Fibroblast of skin of left biceps (primary cell): ENCODE data around the gene WFDC1.

Experiments used
- DNase-seq, 2 experiments: peaks; one replicate each; pipeline ENCODE4 v3.0.0-alpha.2; 2013; ENCODE audit warnings: low read depth in 2 of 2

Gene WFDC1, protein sequence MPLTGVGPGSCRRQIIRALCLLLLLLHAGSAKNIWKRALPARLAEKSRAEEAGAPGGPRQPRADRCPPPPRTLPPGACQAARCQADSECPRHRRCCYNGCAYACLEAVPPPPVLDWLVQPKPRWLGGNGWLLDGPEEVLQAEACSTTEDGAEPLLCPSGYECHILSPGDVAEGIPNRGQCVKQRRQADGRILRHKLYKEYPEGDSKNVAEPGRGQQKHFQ

DNA sequence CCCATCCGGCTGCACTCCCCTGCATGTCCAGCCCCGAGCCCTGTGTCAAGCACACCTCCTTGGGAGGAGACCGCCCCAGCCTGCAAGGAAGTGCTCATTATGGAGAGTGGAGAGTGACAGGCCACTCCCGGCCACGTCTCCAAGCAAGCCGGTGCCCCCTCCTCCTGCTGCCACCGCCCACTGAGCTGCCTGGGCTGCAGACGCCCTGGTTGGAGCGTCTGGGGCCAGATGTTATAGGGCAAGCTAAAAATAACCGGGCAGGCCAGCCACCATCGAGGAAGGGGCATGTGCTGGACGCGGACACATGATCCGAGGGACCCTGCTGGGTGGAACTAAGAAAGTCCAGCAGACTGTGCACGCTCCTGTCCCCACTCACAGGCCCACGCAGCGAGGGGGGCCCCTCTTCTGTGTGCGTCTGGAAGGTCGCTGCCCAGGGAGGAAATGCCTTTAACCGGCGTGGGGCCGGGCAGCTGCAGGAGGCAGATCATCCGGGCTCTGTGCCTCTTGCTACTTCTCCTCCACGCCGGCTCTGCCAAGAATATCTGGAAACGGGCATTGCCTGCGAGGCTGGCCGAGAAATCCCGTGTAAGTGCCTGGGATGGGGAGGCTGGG, at the start of gene WFDC1:
WFDC1 (plus strand) TSS at position 348 of the 612 bp plus-strand sequence; CDS start at position 442, 94 bp downstream.
- no peak for DNase-seq

DNA sequence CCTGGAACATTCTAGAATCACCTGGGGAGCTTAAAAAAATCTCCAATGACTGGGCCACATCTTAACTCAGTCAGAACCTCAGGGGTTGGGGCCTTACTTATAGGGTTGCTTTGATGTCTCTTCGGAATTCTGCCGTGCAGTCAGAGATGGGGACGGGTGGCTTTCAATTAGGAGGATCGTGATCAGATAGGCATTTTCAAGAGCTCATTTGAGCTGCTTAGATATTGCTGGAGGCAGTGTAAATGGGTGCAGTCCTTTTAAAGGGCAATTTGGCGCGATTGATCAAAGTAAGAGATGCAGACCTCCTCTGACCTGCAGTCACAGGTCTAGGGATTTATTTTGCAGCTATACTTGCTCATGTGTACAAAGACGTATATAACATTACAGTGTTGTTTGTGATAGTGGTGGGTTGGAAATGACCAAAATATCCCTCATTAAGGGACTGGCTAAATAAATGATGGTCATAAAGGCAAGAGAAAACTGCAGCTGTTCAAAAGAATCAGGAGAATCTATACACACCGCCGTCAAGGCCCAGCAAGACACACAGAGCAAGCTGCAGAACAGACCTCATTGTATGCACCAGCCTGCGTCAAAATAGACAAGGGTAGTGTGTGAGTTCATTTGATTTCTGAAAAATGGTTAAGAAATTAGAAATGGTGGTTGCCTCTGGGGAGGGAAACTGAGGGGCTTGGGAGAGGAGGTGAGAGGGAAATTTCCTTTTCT, 48.6 kb upstream of the WFDC1 start:
- no peak for DNase-seq

DNA sequence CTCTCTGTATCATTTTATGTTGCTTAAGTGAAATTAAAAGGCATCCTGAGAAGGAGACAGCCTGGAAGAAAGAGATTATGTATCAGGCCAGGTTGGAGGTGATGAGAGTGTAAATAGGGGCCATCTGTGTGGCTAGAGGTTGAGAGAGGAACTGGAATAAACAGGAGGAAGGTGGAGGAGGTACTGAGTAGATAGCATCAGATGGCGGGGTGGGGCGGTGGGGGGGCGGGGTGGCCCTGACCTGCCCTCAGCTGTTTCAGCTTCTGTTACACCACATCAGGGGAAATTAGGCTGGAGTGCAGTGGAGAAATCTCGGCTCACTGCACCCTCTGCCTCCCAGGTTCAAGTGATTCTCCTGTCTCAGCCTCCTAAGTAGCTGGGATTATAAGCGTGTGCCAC, 48.0 kb upstream of the WFDC1 start:
- DNase-seq, result no peak

GRCh38 chr16:84247331-84247730, 47.3 kb upstream of the WFDC1 start:
- no peak for DNase-seq

GRCh38 chr16:84247844-84248243, 46.8 kb upstream of the WFDC1 start:
- DNase-seq, result no peak

GRCh38 chr16:84252184-84252583, 42.5 kb upstream of the WFDC1 start:
- DNase-seq, result no peak

DNA sequence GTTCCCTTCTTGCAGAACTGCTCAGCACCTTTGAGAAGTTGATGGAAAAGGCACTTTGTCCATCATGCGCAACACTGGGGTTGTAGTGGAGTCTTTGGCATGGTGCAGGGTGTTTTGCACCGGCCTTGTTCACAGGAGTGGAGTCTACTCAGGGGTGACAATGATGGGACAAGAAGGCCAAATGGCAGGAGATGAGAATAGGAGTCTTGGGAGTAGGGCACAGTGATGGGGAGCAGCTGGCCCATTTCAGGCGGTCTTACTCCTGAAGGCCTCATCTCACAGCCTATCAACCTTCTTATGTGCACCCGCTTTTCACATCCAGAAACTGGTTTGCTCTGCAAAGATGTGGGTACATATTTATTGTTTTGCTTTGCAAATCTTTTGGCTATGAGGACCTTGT, 41.5 kb upstream of the WFDC1 start:
- DNase-seq, result no peak

GRCh38 chr16:84254062-84254461, 40.6 kb upstream of the WFDC1 start:
- no peak for DNase-seq

DNA sequence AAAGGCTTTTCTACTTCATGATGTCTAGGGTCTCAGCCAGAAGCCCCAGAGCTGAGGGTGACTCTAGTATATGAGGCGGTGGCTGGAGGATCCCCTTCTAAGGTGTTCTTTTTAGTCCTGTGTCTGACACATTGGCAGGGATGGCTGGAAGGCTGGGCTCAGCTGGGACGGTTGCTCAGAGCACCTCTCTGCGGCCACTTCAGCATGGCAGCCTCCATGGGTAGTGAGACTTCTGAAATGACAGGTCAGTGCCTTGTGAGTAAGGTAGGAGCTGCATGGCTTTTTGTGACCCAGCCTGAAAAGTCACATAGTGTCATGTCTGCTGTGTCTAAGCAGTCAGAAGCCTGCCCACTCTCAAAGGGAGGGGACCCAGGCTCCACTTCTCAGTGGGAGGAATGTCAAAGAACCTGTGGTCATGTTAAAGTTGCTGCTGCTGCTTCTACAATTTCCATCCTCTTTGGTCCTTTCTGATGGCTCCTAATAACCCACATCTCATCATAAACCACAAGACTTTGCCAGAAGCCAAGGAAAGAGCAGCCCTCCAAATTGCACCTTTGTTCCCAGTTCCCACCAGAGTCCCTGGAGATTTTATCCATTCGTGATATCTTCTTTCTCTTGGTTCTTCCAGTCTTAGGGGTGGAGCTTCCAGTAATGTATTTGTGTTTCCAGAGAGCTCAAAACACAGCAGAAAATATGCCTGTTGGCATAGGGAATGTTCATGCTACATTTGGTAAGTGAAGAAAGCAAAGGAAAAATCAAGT, 39.4 kb upstream of the WFDC1 start:
- no peak for DNase-seq

GRCh38 chr16:84258266-84258665, 36.4 kb upstream of the WFDC1 start:
- DNase-seq, result no peak

- no peak for DNase-seq
Measured at GRCh38 chr16:84259691-84260090, 35.0 kb upstream of the WFDC1 start.

DNA sequence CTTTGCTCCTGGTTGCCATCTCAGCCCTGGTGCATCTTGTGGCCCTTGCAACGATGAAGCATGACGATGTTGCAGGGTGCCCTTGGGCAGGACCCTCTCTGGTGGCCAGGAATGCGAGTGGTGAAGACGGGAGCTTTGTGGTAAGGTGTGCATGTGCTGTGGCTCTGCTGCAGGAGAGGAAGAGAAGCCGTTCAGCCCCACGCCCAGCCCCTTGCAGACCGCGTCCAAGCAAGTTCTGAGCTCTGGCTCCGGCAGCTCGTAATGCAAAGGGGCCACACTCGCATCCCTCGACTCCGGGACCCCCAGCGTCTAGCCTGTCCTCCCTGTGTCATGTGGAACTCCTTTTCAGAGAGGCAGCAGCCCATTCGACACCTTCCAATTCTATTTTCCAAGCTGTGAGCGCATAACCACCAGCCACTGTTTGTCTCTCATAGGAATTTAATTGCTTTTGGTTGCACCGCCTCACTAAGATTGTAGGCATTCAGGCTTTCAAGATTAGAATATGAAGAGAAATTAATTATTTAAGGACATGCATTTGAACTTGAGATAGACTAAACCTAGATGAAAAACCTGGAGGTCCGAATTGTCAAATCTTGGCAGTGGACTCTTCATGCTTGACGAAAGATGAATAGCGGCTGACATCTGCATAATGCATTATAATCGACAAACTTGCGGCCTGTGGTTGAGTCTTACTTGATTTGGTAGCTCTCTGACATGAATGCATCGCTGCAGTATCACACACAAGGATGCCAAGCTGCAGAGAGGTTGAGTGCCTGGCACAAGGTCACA, 33.7 kb upstream of the WFDC1 start:
- no peak for DNase-seq

GRCh38 chr16:84262031-84262430, 32.6 kb upstream of the WFDC1 start:
- no peak for DNase-seq

- DNase-seq, result no peak
Measured at GRCh38 chr16:84262939-84263338, 31.7 kb upstream of the WFDC1 start.

GRCh38 chr16:84266451-84266850, 28.2 kb upstream of the WFDC1 start:
- DNase-seq, result no peak

DNA sequence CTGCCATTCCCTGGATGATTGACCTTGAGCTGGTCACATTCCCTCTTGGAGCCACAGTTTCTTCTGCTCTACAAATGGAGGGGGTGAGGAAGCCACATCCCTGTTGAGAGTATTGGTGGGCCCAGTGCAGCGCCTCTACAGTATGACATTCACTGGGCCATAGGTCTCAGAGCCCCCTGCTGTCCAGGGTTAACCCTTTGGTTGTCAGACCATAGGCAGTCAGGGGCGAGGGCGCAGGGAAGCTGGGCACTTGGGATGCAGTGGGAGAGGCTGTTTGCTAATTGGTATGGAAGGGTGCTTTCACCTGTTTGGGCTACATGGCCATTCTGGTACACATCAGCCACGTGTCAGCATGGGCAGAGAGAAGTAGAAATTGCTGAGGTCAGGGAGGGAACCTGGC, 27.3 kb upstream of the WFDC1 start:
- DNase-seq, result no peak

- DNase-seq, result no peak
Measured at GRCh38 chr16:84268291-84269040, 26.2 kb upstream of the WFDC1 start.

DNA sequence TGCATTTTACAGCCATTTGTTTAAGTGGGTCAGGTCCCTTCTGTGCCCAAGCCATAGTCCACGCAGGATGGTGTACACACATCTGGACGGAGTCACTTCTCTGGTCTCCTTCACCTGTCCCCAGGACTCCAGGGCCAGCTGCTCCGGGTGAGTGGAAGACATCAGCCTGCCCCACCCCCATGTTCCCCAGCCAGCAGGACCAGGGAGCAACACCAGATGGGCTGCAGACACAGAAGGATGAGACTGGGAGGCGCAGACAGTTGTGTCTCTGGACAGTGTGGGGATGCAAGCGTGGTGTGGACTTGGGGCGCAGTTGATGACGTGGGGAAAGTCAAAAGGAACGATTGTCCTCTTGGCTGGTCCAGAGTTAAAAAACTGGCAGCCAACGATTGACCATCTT, 24.6 kb upstream of the WFDC1 start:
- no peak for DNase-seq

- DNase-seq, result no peak
Measured at GRCh38 chr16:84270531-84270930, 24.1 kb upstream of the WFDC1 start.

DNA sequence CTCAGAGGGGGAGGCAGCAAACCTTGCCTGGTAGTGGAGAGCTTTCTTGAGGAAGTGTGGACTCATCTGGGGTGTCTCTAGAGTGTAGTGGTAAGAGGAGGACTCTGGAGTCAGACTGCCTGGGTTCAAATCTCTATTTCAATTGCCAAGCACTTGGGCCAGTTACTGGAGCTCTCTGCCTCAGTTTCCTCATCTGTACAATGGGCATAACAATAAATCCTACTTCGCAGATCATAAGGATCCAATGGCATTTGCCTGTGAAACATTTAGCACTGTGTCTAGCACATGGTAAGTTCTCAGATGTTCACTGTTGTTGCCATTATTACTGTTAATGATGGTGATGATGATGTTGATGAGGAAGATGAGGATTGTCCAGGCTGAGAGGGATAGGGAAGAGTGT, 23.6 kb upstream of the WFDC1 start:
- DNase-seq, result no peak

DNA sequence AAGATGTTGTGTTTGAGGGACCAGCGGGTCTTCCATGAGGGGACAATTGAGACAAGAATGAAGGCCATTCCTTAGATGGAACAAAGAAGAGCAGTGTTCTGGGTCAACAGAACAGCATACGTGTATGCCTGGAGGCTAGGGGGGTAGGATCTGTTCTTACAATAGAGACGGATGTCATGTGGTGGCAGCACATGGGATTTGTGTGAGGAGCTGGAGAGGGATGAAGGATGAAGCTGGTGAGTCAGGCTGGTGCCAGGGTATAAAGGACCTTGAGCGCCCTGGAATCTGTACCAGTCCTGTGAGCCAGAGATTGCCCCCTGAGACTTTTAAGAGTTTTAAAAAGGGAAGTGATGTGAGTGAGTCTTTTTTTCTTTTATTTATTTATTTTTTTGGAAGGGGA, 22.8 kb upstream of the WFDC1 start:
- DNase-seq, result no peak
